NCI-H510A treated with DMSO at 0.1 percent for 48 hours (cell line): ENCODE data around the gene WNT6.
"Not testable (repeated sequence)": the region's sequence is repeated elsewhere in the genome, so short reads cannot be mapped to it uniquely, and the experiment has no call there.

Experiments used
- DNase-seq: peaks from one replicate; lab custom pipeline; 2025; lab: John Stamatoyannopoulos, UW

The WNT6 gene

GRCh38 chr2:218830526-218831306 lies 28.9 kb upstream of the WNT6 start:
- no peak for DNase-seq

DNA sequence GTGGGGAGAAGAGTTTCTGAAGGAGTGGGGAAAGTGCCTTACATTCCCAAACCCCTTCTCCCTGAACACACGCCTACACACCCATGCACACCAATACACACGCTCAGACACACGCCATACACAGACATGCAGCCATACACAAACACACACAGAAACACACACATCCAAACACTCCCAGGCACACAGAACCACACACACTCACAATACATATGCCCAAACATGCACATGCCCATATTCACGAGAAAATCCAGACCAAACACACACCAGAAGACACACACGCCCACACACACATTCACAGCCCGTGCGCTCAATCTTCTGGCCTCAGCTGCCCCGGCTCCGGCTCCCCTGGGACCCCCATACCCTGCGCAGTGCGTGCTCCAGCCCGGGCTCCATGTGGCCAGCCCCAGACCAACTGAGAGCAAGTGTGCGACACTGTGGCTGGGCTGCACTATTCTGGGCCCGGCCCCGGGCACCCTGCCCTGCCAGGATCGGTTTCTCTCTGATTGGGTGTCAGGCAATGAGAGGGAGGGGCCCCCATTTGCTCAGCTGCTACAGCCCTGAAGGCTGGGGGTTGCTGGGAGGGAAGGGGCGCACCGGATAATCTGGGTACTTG lies 28.1 kb upstream of the WNT6 start, which contains the start of gene PRKAG3:
Gene PRKAG3 (minus strand): TSS at position 426 of the 613 bp plus-strand sequence.
- no peak for DNase-seq

DNA sequence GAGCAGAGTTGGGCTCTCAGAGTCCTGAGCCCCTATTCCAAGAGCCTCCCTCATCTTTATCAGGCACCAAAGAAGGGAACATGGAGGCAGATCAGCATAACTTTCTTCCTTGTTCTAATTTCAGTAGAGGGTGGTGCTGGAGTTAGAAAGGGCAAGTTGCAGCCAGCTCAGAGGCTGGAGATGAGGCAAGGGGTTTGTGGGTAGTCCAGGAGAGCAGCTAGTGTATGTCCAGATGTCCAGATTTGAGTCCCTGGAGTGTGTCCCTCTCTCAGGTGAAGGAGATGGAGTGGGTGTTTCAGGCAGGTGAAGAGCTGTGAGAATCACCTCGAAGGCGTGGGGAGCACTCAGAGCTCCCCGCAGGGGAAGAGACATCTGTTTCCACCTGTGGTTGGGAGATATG lies 27.5 kb upstream of the WNT6 start:
- no peak for DNase-seq

GRCh38 chr2:218832520-218832919 lies 27.1 kb upstream of the WNT6 start:
- DNase-seq: no peak

DNA sequence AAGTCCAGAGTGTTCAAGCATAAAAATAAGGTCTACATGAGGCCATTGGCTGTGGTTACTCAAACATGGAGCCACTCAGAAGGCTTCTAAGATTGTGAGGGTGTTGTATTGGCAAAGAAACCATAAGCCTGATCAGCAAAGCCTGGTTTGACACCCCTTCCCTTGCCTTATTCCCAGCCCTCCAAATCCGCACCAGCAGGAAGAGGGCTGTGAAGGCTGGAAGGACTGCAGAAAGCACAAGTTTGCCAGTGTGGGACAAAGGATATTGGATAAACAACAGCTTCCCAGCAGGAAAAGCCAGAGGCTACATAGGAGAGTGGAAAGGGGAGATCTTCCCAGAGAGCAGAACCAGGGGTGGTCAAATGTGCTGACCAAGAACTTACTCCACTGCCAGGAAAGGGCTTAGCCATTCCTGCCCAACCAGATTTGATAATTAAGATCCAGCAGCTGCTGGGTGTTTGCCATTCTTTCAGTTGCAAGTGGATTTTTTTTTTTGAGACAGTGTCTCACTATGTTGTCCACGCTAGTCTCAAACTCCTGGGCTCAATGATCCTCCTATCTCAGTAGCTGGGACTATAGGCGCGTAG lies 26.5 kb upstream of the WNT6 start:
- no peak for DNase-seq

DNA sequence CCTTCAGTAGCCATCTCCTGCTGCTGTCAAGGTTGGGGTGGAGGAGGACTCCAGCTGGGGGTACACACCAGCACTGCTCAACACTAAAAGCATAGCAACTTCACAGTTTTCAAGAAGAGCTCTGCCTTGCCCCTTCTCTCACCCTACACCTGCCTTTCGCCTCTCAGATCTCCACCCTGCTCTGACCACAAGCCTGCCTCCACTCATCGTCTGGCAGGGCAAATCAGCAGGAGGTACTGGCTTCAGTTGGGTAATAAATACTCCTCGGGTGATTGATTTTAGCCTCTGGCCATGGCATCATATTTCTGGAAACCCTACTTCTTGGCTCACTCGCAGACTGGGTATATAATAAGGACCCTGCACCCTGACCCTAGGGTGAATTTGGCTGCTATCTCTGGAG lies 24.9 kb upstream of the WNT6 start:
- no peak for DNase-seq

GRCh38 chr2:218837495-218837894 lies 22.1 kb upstream of the WNT6 start:
- no peak for DNase-seq

DNA sequence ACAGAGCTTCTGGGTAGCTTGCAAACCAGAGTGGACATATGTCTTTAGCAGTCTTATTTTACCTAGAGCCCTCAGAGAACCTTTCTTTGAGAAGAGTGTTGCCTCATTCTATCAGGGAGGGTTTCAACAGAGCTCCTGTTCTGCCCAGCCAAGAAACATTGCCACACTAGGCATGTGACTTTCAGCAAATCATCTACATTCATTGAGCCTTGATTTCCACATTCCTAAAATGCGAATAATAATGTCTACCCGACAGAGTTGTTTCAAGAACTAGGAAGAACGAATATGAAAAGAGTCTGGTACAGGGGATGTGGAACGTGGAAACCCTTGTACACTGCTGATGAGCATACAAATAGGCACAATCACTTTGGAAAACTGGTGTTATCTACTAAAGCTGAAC lies 20.2 kb upstream of the WNT6 start:
- no peak for DNase-seq

DNA sequence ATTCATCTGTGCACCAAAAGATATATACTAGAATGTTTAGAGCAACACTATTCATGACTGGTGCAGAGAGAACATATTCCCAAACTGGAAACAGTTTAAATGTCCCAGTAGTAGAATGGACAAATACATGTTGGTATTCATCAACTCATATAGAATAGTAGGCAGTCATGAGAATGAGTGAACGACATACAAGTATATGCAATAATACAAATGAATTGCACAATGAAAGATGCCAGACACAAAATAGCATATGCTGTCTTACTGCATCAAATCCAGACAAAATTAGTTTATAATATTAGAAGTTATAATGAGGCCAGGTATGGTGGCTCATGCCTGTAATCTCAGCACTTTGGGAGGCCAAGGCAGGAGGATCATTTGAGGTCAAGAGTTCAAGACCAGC lies 19.7 kb upstream of the WNT6 start:
- no peak for DNase-seq

- not testable (repeated sequence) for DNase-seq
These were observed 15.3 kb upstream of the WNT6 start for GRCh38 chr2:218844334-218844733.

GRCh38 chr2:218846963-218847362 lies 12.6 kb upstream of the WNT6 start:
- DNase-seq: not testable (repeated sequence)

DNA sequence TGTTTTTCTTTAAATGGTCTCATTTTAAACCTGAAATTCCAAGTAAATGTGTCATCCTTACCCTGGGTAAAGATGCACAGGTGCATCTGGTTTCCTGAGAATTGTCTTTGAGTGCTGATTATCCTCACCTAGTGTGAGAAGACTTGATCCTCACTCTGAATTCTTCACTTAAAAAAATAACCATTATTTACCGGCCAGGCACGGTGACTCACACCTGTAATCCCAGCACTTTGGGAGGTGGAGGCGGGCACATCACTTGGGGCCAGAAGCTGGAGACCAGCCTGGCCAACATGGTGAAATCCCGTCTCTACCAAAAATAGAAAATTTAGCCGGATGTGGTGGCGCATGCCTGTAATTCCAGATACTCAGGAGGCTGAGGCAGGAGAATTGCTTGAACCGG lies 9.9 kb upstream of the WNT6 start:
- DNase-seq: no peak

DNA sequence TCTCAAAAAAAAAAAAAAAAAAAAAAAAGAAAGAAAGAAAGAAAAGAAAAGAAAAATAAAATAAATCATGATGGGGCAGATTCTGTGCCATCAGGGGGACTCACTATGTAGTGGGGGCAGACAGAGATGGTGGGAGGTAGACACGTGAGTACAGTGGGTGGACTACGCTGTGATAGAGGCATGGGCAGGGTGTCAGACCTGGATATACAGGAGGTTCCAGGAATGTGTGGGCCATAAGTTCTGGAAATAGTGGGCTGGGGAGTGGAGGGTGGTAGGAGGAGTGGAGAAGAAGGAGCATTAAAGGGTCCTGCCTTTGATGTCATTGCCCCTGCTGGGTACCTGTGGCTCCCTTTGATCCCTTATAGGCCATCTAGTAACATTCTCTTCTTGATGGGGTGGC lies 8.8 kb upstream of the WNT6 start:
- DNase-seq: no peak

GRCh38 chr2:218851286-218851685 lies 8.3 kb upstream of the WNT6 start:
- no peak for DNase-seq

GRCh38 chr2:218852911-218853667 lies 6.5 kb upstream of the WNT6 start:
- peak; percentile 67 for DNase-seq

- no peak for DNase-seq
These were observed 5.8 kb upstream of the WNT6 start for GRCh38 chr2:218853766-218854165.

- no peak for DNase-seq
These were observed 4.7 kb upstream of the WNT6 start for GRCh38 chr2:218854860-218855259.

DNA sequence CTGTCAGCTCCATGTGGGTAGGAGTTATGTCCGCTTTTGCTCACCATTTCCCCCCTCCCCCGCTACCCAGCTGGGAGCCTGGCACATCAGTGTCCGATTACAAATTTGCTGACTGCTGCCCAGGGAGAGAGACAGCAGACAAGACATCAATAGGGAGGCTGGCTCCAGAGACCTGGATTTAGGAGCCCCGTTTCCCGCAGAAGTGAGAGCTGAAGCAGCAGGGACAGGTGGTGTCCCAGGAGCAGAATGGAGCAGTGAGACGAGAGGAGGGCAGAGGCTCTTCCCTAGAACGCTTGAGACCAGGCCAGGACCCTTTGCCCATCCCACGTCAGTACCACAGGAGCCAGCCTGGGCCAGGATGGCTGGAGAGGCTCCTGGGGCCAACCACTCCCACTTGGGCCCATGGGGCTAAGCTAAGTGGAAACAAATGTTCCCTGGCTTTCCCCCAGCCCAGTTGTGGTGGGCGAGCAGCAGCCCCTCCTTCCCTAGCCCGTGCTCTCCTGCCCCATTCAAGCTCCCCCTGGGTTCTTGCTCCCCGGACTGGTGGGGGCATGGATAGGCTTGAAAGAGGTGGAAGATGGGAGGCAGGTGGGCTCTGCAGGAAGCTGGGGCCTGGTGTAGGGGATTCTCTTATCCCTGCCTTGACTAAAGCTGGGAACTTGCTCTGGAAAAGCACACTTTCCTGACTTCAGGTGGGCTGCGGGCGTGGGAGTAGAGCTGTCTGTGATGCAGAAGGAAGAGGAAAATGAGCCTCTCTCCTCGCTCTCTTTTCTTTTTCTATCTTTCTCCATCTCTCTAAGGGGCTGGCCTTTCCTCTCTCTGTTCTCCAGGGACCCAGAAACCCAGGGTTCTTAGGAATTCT lies 4.1 kb upstream of the WNT6 start:
- no peak for DNase-seq

GRCh38 chr2:218856167-218856895 lies 3.3 kb upstream of the WNT6 start:
- DNase-seq: no peak

DNA sequence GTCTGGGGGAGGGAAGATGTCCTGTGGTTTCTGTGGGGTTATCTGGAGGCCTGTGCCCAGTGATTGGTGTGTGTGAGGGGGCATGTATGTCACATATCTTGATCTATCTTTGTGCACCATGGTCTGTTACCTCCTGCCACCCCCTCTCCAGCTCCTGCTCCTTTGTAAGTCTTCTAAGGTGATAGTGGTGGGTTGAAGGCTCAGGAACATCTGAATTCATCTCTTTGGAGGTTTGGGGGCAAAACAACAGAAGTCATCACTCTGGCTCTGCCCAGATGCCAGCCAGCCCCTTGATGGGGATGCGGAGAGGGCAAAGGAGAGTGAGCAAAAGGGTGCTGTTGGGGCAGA lies 2.7 kb upstream of the WNT6 start:
- DNase-seq: no peak
